IPS-20b (cell line): Measurements from ENCODE around the gene SERINC4.
"Not testable (repeated sequence)": the region's sequence is repeated elsewhere in the genome, so short reads cannot be mapped to it uniquely, and the experiment has no call there.

Experiments used
- H3K27ac ChIP-seq: one replicate; pipeline ENCODE4 v1.5.1; 2013; ENCODE audit warnings: low read length
- H3K27me3 ChIP-seq: 2 replicates; pipeline ENCODE4 v1.6.1; 2013; ENCODE audit warnings: mild to moderate bottlenecking, low read length, inconsistent platforms; ENCODE audit not compliant: insufficient read depth
- H3K36me3 ChIP-seq: 2 replicates; pipeline ENCODE4 v1.6.1; 2013; ENCODE audit warnings: low read depth, mild to moderate bottlenecking, inconsistent platforms, low read length, moderate library complexity; ENCODE audit not compliant: insufficient read depth
- H3K4me1 ChIP-seq: 2 replicates; pipeline ENCODE4 v1.6.1; 2013; ENCODE audit warnings: mild to moderate bottlenecking, control low read depth, inconsistent platforms, low read length, moderate library complexity; ENCODE audit not compliant: insufficient read depth
- H3K4me3 ChIP-seq: 2 replicates; pipeline ENCODE4 v1.5.1; 2013; ENCODE audit warnings: mild to moderate bottlenecking, low read length, inconsistent platforms
- H3K9ac ChIP-seq: 2 replicates; pipeline ENCODE4 v1.6.1; 2013; ENCODE audit warnings: low read depth, mild to moderate bottlenecking, inconsistent platforms, low read length, moderate library complexity
- H3K9me3 ChIP-seq: 2 replicates; pipeline ENCODE4 v1.6.1; 2013; ENCODE audit warnings: mild to moderate bottlenecking, low read depth, low read length, inconsistent platforms; ENCODE audit not compliant: insufficient read depth

Gene SERINC4

DNA sequence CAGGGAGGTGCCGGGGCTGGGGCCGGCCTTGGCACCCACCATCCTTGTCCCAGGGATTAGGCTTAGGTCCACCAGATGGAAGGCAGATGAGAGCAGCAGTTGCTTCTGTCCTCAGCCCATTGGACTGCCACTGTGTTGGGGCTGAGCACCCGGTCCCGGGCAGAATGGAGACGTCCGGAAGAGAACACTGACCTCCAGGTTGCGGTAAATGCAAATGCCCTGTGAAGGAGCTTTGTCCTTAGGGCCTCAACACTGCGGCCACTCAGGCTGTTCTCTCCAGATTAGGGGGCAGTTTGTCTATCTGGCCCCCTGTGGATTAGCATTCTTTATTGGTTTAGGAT lies at the start of gene SERINC4:
TSS of gene SERINC4 (minus strand) at position 276 of the 341 bp plus-strand sequence. CDS start at position 42, 234 bp downstream.
- Histone ChIP-seq H3K27me3 (no peaks in the 10 kb centered on the region), H3K36me3 (peaks cover 70% of the 10 kb centered on the region), H3K4me1 (peaks cover 20% of the 10 kb centered on the region), H3K9ac (peak within 1 kb of the TSS; percentile 93), H3K27ac (no peak within 1 kb of the TSS), H3K9me3 (no peaks in the 10 kb centered on the region), H3K4me3 (peak within 1 kb of the TSS; percentile 96)

DNA sequence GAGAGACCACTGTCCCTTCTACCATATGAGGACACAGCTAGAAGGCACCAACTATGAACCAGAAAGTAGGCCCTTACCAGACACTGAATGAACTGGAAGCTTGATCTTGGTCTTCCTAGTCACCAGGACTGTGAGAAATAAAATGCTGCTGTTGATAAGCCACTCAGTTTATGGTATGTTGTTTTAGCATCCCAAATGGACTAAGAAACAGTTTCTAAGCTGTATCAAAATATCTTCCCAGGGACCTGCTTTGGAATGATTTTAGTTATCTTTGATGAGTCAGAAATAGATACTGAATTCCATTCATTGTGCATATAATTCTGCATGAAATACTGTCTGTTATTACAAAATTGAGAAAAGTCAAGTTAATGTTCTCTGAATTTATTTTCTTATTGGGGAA lies 45.4 kb upstream of the SERINC4 start:
- no peaks in the 10 kb centered on the region for H3K27me3 ChIP-seq
- no peak overlapping the region for H3K4me3 ChIP-seq
- H3K9ac ChIP-seq: no peak overlapping the region
- no peaks in the 10 kb centered on the region for H3K9me3 ChIP-seq
- H3K27ac ChIP-seq: no peak overlapping the region
- H3K36me3 ChIP-seq: peaks cover 46% of the 10 kb centered on the region
- H3K4me1 ChIP-seq: no peaks in the 10 kb centered on the region

DNA sequence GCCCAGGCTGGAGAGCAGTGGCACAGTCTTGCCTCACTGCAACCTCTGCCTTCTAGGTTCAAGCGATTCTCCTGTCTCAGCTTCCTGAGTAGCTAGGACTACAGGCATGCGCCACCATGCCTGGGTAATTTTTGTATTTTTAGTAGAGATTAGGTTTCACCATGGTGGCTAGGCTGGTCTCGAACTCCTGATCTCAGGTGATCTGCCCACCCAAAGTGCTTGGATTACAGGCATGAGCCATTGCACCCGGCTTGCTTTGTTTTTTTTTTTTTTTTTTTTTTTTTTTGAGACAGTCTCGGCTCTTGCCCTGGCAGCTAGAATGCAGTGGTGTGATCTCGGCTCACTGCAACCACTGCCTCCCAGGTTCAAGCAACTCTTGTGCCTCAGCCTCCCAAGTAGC lies 32.5 kb upstream of the SERINC4 start:
- H3K4me3 ChIP-seq, H3K27ac ChIP-seq, H3K9ac ChIP-seq, H3K27me3 ChIP-seq, H3K4me1 ChIP-seq, H3K9me3 ChIP-seq: not testable (repeated sequence)
- peaks cover 34% of the 10 kb centered on the region for H3K36me3 ChIP-seq

DNA sequence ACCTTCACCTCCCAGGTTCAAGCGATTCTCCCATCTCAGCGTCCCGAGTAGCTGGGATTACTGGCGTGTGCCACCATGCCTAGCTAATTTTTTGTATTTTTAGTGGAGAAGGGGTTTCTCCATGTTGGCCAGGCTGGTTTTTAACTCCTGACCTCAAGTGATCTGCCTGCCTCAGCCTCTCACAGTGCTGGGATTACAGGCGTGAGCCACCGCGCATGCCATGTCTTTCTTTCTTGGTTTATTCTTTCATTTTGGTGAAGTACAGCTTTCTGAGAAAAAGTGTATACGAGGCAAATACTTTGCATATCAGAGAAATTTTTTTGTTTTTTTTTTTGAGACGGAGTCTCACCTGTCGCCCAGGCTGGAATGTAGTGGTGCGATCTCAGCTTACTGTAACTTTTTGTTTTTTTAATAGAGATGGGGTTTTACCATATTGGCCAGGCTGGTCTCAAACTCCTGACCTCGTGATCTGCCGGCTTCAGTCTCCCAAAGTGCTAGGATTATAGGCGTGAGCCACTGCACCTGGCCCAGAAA lies 31.6 kb upstream of the SERINC4 start:
- not testable (repeated sequence) for H3K27me3 ChIP-seq, H3K4me1 ChIP-seq, H3K27ac ChIP-seq, H3K4me3 ChIP-seq, H3K9ac ChIP-seq, H3K9me3 ChIP-seq
- peaks cover 25% of the 10 kb centered on the region for H3K36me3 ChIP-seq

DNA sequence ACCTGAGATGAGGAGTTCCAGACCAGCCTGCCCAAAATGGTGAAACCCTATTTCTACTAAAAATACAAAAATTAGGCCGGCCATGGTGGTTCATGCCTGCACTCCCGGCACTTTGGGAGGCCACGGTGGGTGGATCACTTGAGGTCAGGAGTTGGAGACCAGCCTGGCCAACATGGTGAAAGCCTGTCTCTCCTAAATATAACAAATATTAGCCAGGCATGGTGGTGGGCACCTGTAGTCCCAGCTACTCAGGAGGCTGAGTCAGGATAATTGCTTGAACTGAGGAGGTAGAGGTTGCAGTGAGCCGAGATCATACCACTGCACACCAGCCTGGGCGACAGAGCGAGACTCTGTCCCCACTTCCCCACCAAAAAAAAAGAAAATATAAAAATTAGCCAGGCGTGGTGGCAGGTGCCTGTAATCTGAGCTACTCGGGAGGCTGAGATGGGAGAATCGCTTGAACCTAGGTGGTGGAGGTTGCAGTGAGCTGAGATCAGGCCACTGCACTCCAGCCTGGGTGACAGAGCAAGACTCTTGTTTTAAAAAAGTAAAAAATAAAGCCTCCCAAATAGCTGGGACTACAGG lies 30.8 kb upstream of the SERINC4 start:
- peaks cover 17% of the 10 kb centered on the region for H3K36me3 ChIP-seq
- H3K9ac ChIP-seq: not testable (repeated sequence)

DNA sequence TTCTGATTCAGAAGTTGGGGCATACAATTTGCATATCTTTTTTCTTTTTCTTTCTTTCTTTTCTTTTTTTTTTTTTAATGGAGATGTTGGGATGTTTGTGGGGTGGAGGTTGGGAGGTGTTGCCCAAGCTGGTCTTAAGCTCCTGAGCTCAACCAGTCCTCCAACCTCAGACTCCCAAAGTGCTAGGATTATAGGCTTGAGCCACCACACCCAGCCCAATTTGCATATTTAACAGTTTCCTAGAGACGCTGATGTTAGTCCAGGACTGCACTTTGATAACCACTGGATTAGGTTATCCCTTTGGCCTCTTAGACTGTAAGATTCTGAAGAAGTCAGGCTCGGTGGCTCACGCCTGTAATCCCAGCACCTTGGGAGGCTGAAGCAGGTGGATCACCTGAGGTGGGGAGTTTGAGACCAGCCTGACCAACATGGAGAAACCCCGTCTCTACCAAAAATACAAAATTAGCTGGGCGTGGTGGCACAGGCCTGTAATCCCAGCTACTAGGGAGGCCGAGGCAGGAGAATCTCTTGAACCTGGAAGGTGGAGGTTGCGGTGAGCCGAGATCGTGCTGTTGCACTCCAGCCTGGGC lies 30.0 kb upstream of the SERINC4 start:
- not testable (repeated sequence) for H3K4me1 ChIP-seq, H3K4me3 ChIP-seq, H3K9me3 ChIP-seq, H3K9ac ChIP-seq, H3K27ac ChIP-seq
- peaks cover 12% of the 10 kb centered on the region; the same call in 1 of the 2 replicates for H3K27me3 ChIP-seq
- H3K36me3 ChIP-seq: peaks cover 16% of the 10 kb centered on the region

More for the DNA sequence above, 30.8 kb upstream of the SERINC4 start:
- not testable (repeated sequence) for H3K4me3 ChIP-seq, H3K4me1 ChIP-seq, H3K27ac ChIP-seq, H3K9me3 ChIP-seq, H3K27me3 ChIP-seq

DNA sequence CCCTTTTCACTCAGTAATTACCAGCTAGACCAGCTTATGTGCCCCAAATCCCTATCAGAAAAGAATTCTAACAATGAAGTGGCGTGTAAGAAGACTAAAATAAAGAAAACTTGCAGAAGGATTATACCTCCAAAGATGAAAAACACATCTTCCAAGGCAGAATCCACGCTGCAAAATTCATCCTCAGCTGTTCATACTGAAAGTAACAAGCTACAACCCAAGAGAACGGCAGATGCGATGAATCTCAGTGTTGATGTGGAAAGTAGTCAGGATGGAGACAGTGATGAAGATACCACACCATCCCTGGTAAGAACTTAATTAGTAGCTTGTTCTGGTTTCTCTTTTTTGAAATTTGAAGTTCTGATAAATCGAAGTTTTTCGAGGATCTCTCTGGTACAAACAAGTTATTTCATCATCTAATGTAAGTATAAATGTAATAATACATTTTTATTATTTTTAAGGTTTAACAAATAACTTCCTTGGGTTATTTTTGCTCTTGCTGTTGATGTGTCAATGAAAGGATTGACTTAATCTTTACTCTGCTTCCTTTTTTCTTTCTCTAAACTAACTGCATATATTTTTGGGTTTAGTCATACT lies 28.1 kb upstream of the SERINC4 start:
- no peak overlapping the region for H3K27ac ChIP-seq
- peak overlapping the region; percentile 86 for H3K9ac ChIP-seq
- H3K36me3 ChIP-seq: peaks cover 9% of the 10 kb centered on the region; the same call in 1 of the 2 replicates
- no peaks in the 10 kb centered on the region for H3K4me1 ChIP-seq
- H3K27me3 ChIP-seq: peaks cover 15% of the 10 kb centered on the region; the same call in 1 of the 2 replicates
- no peaks in the 10 kb centered on the region for H3K9me3 ChIP-seq
- H3K4me3 ChIP-seq: peak overlapping the region; percentile 79; the same call in 1 of the 2 replicates

DNA sequence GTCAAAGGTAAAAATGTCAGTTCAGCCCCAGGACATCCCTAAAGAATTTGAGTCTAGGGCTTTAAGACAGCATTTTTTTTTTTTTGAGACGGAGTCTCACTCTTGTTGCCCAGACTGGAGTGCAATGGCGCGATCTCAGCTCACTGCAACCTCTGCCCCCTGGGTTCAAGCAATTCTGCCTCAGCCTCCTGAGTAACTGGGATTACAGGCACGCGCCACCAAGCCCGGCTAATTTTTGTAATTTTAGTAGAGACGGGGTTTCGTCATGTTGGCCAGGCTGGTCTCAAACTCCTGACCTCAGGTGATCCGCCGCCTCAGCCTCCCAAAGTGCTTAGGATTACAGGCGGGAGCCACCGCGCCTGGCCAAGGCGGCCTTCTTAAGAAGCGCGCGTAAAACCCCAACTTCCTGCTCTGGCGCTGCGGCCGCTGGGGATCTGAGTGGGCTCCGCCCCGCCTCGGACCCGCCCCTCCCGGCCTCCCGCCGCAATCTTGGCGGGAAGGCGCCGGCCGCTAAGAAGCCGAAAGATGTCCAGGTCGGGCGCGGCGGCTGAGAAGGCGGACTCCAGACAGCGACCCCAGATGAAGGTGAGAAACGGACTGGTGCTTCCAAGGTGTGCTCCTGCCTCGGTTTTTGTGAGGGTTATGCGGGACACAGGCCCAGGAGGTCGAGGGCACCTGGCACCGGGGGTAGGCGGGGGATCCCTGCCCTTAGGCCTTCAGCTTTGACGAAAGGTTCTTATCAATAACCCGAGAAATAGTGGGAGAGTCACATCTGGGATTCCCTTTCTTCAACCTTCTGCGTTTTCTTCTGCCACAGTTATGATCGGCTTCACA lies 26.7 kb upstream of the SERINC4 start, which contains the start of gene WDR76:
TSS of gene WDR76 (plus strand) at position 495 of the 834 bp plus-strand sequence. CDS start at position 526, 31 bp downstream.
- peaks cover 9% of the 10 kb centered on the region; the same call in 1 of the 2 replicates for H3K36me3 ChIP-seq
- H3K9ac ChIP-seq: peak within 1 kb of the TSS; percentile 86
- peaks cover 15% of the 10 kb centered on the region; the same call in 1 of the 2 replicates for H3K27me3 ChIP-seq
- H3K4me1 ChIP-seq: no peaks in the 10 kb centered on the region
- no peaks in the 10 kb centered on the region for H3K9me3 ChIP-seq
- no peak within 1 kb of the TSS for H3K27ac ChIP-seq
- H3K4me3 ChIP-seq: peak within 1 kb of the TSS; percentile 79

DNA sequence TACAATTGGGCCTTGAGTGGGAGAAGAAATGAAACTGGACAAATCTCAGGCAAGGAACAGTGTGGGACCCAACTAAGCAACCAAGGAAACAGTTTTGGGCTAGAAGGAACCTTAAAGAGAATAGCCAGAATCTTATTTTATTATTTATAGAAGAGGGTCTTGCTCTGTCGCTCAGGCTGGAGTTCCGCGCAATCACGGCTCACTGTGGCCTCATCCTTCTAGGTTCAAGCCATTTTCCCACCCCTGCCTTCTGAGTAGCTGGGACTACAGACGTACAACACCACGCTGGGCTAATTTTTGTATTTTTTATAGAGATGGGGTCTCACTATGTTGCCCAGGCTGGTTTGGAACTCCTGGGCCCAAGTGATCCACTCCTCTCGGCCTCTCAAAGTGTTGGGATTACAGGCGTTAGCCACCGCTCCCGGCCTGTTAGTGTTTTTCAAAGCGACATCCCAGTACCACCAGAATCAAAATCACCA lies 26.0 kb upstream of the SERINC4 start:
- Histone ChIP-seq H3K9ac (no peak overlapping the region), H3K27me3 (peaks cover 15% of the 10 kb centered on the region; the same call in 1 of the 2 replicates), H3K4me1 (no peaks in the 10 kb centered on the region), H3K36me3 (peaks cover 9% of the 10 kb centered on the region; the same call in 1 of the 2 replicates), H3K9me3 (no peaks in the 10 kb centered on the region), H3K4me3 (no peak overlapping the region), H3K27ac (no peak overlapping the region)

DNA sequence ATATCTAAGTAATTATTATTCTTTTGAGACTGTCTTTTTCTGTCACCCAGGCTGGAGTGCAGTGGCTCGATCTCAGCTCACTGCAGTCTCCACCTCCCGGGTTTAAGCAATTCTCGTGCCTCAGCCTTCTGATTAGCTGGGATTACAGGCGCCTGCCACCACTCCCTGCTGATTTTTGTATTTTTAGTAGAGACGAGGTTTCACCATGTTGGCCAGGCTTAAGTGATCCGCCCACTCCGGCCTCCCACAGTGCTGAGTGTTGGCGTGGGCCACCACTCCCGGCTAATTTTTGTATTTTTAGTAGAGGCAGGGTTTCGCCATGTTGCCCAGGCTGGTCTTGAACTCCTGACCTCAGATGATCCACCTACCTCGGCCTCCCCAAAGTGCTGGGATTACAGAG lies 25.3 kb upstream of the SERINC4 start:
- not testable (repeated sequence) for H3K9me3 ChIP-seq, H3K4me1 ChIP-seq, H3K36me3 ChIP-seq, H3K4me3 ChIP-seq, H3K27ac ChIP-seq, H3K9ac ChIP-seq
- H3K27me3 ChIP-seq: peaks cover 15% of the 10 kb centered on the region; the same call in 1 of the 2 replicates
